Measurements from ENCODE around the gene PLIN5.

The PLIN5 gene

DNA sequence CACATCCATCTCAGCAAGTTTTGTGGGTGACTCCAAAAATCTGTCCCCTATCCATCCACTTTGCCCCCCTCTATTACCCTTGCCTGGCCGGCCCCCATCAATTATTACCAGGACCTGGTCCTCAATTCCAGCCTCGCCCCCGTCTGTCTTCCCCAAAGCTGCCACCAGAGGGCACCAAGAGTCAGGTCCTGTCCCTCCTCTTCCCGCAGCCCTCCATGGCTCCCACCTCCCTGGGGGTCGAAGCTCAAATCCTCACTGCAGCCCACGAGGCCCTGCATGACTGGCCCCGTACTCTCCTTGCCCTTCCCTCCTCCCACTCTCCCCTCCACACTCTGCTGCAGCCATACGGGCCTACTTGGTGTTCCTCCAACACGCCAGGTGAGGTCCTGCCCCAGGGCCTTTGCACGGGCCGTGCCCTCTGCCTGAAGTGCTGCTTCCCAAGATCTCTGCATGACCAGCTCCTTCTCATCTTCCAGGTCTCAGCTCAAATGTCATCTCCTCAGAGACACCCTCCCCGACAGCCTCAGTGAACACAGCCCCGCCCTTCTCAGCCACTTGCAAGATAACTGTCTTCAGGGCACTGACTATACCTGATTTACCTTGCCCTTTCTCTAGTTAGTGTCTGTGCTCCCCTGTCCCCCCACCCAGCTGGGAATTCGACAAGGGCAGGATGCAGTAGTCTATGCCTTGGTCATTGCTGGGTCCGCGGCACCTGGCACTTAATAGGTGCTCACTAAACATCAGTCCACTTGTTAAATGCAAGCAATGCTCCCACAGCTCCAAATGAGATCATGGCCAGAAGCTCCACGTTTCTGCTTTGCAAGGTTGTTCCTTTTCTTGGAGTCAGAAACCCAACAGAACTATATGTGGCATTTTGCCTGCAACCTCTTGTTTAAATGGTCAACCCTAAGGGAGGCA lies 41.3 kb upstream of the PLIN5 start:
- TF ChIP-seq, protein P1, sequence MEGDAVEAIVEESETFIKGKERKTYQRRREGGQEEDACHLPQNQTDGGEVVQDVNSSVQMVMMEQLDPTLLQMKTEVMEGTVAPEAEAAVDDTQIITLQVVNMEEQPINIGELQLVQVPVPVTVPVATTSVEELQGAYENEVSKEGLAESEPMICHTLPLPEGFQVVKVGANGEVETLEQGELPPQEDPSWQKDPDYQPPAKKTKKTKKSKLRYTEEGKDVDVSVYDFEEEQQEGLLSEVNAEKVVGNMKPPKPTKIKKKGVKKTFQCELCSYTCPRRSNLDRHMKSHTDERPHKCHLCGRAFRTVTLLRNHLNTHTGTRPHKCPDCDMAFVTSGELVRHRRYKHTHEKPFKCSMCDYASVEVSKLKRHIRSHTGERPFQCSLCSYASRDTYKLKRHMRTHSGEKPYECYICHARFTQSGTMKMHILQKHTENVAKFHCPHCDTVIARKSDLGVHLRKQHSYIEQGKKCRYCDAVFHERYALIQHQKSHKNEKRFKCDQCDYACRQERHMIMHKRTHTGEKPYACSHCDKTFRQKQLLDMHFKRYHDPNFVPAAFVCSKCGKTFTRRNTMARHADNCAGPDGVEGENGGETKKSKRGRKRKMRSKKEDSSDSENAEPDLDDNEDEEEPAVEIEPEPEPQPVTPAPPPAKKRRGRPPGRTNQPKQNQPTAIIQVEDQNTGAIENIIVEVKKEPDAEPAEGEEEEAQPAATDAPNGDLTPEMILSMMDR (IDR thresholded peaks at IDR 0.05; ENCODE audit: control extremely low read depth, extremely low read depth, low read depth, missing control alignments) = peak; percentile 75
- POLR2A ChIA-PET = no interaction called here
- peak; percentile 75 for DNase-seq (ENCODE audit: extremely low spot score)
- CTCF ChIA-PET = interaction anchor here (0.6 to 5.0 kb wide), 20 partner anchors 9 to 215 kb away, joined by 3 to 46 read pairs (median 6); partner anchors contain the start of genes FEM1A and PLIN4

DNA sequence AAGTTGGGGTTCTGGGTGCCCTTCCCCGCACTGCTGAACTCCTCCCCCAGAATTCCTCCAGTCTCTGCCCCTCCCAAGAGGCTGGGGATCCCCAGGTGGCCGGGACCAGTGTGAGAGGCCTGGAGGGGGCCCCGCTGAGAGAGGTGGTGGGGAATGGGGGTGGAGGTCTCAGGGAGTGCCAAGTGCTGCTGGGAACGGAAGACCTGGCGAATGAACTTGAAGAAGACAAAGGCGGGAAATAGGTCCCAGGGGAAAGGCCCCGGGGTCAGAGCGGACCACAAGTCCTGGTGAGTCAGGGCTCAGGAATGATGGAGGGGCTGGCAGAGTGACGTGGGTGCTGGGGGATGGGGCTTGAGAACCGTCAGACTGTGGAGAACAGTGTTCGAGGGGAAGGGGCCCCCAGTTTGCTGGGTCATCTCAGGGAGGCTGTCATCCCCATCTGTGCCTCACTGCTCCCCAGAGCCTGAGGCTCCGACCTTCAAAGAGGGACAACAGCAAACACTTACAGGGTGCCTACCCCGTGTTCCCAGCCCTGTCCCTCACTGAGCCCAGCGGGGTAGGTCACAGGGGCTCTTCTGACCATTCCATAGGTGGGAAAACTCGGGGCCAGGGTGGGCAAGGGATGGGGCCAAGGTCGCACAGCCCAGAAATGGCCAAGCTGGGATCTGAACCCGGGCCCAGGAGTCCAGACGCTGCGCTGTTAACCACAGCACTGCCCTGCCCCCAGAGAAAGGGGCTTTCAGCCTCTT lies 40.4 kb upstream of the PLIN5 start:
- ChIA-PET CTCF (interaction anchor here (0.7 to 5.0 kb wide), 12 partner anchors 9 to 215 kb away, joined by 3 to 46 read pairs (median 8); partner anchors contain the start of gene FEM1A), POLR2A (no interaction called here)
- TF ChIP-seq, protein P1 (IDR thresholded peaks at IDR 0.05; ENCODE audit: control extremely low read depth, extremely low read depth, low read depth, missing control alignments) = no peak
- DNase-seq (ENCODE audit: extremely low spot score) = no peak

DNA sequence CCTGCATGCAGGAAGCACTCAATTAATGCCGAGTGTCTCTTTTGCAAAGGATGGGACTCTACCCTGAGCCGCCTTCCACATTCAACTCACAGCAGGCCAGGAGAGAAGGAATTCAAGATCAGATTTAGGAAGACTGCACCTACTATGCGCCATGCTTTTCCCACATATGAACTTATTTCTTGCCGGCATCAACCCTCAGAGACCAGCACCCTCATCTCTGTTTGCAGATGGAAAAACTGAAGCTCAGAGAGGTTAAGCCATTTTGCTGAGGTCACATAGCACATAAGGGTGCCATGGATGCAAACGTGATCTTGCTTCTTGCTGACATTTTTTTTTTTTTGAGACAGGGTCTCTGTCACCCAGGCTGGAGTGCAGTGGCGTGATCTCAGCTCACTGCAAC lies 38.7 kb upstream of the PLIN5 start:
- ChIA-PET POLR2A (no interaction called here), CTCF (interaction anchor here (10.3 kb wide), 1 partner anchor 63 kb away, joined by 102 read pairs; no protein-coding TSS in a partner anchor)
- DNase-seq (ENCODE audit: extremely low spot score) = no peak
- TF ChIP-seq, protein P1 (IDR thresholded peaks at IDR 0.05; ENCODE audit: control extremely low read depth, extremely low read depth, low read depth, missing control alignments) = no peak

DNA sequence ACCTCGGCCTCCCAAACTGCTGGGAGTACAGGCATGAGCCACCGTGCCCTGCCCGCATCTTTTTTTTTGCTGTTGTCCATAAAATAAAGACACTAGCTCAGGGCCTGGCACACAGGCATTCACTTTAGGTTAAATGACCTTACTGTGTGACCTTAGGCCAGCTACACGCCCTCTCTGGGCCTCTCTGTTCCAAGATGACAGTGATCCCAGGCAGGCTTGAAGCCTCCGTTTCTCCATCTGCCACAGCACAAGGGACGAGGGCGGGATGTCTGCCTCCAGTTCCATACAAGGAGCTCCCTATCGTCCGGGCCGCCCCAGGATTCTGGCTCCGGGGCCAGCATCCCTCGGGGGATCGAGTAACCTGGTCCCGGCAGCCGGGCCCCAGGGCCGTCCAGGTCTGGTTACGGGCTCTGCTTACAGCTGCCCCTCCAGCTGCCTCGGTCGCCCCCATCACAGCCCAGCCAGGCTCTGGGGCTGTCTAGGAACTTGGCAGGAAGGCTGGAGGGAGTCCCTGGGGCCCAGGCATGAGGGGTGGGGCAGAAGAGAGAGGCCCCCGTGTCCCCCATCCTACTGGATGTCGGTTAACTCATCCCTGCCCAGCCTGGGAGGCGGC lies 36.4 kb upstream of the PLIN5 start:
- DNase-seq (ENCODE audit: extremely low spot score) = no peak
- TF ChIP-seq, protein P1 (IDR thresholded peaks at IDR 0.05; ENCODE audit: control extremely low read depth, extremely low read depth, low read depth, missing control alignments) = no peak
- ChIA-PET POLR2A (no interaction called here), CTCF (interaction anchor here (1.0 to 10.3 kb wide), 9 partner anchors 11 to 220 kb away, joined by 3 to 102 read pairs (median 5); no protein-coding TSS in a partner anchor)

DNA sequence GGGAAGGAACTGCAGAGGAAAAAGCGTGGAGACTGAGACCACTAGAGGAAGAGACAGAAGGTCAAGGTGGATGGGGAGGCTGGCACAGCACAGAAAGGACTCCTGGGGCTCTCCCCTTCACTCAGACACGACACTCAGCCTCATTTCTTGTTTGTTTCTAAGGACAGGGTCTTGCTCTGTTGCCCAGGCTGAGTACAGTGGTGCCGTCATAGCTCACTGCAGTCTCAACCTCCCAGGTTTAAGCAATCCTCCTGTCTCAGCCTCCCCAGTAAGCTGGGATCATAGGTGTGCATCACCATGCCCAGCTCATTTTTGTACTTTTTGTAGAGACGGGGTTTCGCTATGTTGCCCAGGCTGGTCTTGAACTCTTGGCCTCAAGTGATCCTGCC lies 35.9 kb upstream of the PLIN5 start:
- DNase-seq (ENCODE audit: extremely low spot score) = no peak

More for the DNA sequence above, 35.9 kb upstream of the PLIN5 start:
- TF ChIP-seq, protein P1 (IDR thresholded peaks at IDR 0.05; ENCODE audit: control extremely low read depth, extremely low read depth, low read depth, missing control alignments) = no peak
- CTCF ChIA-PET = interaction anchor here (0.9 to 10.3 kb wide), 12 partner anchors 9 to 220 kb away, joined by 3 to 102 read pairs (median 5); no protein-coding TSS in a partner anchor
- POLR2A ChIA-PET = no interaction called here

Measured in GM10248 (cell line).